IPS DF 19.7 (cell line): ENCODE measurements around the gene BTC.
"Not testable (repeated sequence)": the region's sequence is repeated elsewhere in the genome, so short reads cannot be mapped to it uniquely, and the experiment has no call there.

Source experiments
- DNase-seq: peaks from one replicate; pipeline ENCODE4 v3.0.0-alpha.2; 2013; ENCODE audit warnings: low read depth, low spot score

The BTC gene, protein sequence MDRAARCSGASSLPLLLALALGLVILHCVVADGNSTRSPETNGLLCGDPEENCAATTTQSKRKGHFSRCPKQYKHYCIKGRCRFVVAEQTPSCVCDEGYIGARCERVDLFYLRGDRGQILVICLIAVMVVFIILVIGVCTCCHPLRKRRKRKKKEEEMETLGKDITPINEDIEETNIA

GRCh38 chr4:74794382-74795010 is at the start of gene BTC:
TSS of gene BTC (minus strand) at chr4:74794523. CDS start at chr4:74794325, 198 bp downstream.
- no peak for DNase-seq

- DNase-seq: no peak
Observed at GRCh38 chr4:74840936-74841509, 46.7 kb upstream of the BTC start.

DNA sequence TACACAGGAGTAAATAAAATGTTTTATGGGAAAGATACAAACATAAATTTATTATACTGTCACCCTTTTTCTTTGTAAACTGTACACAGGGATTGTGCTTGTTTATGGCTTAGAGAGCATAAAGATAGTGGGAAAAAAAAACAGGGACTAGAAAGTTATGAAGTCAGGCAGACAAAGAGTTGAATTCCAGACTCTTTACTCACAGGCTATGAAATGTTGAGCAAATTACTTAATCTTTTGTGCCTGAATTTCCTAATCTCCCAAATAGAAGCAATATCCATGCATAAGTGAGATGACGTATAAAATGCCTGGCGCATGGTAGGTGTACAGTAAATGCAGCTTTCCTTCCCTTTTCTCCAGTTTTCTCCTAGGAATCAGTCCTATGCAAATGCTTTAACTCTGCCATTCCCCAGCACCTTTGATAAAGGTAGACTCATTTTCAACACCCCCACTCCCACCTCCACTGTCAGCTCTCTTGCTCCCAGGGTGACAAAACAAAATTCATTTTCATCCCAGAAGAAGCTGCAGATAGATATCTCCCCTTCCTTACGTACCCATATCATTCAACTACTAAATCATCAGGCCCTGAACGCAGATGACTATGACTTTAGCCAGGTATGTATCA is 44.5 kb upstream of the BTC start:
- DNase-seq: no peak

GRCh38 chr4:74830928-74831327 is 36.6 kb upstream of the BTC start:
- no peak for DNase-seq

DNA sequence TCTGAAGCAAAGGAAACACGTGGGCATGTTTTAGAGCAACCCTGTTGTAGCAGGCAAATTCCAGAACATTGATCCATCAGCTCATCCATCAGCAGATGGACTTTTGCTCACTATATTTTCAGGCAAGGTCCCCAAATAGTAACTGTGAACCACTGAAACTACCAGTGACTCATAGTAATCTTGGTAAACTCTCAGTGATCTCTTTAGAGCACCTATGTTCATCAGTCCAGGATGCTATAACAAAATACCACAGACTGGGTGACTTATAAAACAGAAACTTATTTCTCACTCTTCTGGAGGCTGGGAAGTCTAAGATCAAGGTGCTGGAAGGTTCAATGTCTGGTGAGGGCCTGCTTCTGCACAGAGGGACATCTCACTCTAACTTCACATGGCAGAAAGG is 28.9 kb upstream of the BTC start:
- no peak for DNase-seq

GRCh38 chr4:74822603-74823002 is 28.3 kb upstream of the BTC start:
- DNase-seq: no peak

GRCh38 chr4:74821541-74821940 is 27.2 kb upstream of the BTC start:
- no peak for DNase-seq

DNA sequence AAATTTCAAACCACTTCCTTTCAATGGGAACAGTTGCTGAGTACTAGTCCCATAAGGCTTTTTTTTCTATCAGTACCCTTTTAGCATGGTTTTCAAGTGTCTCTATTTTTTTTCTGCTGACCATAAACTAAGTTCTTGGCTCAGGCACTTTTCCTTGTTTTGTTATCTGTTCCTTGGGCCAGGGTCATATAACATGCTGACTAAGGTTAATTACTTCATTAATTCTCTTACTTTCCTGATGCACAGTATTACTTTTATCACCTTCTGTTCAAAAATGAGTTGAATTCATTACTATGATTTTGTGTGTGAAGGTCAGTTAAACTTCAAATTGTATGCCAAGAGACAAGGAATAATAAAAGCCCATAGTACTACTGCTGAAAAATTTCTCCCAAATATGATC is 19.7 kb upstream of the BTC start:
- no peak for DNase-seq

DNA sequence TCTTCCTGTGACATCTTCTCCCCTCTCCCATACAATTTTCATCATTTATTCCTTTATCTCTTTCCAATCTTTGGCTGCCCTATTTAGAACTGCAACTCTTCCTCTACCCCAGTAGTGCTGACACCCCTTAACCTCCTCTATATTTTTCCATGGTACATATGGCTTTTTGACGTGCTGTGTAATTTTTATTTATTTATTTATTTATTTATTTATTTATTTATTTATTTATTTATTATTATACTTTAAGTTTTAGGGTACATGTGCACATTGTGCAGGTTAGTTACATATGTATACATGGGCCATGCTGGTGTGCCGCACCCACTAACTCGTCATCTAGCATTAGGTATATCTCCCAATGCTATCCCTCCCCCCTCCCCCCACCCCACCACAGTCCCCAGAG is 17.7 kb upstream of the BTC start:
- DNase-seq: not testable (repeated sequence)

DNA sequence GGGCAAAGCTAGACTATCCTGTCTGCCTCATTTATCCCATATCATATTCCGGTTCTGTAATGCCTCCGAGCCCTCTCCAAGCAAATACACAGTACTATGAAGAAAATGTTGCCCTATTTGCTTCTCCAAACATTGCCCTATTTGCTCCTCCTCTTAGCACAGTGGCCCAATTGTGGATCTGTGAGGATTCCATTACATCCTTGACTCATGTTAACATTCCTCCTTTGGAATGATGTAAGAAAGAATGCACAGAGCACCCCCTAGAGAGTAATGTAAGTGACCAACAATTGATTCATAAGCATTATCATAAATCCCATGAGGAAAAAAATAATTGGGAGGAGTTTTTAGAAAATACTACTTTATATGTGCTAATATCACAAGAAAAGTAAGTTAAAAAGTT is 11.3 kb upstream of the BTC start:
- DNase-seq: no peak

DNA sequence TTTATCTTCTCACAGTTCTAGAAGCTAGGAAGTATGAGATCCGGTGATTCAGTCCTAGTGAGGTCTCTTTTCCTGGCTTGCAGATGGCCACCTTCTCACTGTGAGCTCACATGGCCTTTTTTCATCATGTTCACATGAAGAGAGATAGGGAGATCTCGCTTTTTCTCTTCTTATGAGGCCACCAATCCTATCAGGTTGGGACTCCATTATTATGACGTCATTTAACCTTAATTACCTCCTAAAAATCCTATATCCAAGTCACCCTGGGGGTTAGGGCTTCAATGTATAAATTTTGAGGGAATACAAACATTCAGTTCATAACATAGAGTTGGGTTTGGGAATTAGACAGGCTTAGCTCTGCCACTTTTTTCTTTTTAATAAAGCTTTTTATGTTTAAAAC is 6.0 kb upstream of the BTC start:
- DNase-seq: no peak

DNA sequence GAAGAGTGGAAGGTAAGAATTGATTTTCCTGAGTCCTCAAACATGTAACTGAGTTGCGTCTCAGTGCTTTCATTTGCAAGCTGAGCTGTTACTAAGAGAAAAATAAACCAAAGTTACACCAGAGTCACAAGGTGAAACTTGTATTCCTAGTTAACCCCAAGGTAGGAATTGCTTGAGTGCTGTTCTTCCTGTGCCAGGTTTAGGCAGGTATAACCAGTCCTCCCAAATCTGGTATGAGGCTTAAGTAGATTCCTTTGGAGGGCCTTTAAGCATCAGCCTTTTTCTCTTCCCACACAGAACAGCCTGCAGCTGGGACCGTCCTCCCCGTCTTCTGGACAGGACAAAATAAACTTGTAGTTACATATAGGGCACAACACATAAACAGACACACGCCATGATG is 2.3 kb upstream of the BTC start:
- DNase-seq: no peak

DNA sequence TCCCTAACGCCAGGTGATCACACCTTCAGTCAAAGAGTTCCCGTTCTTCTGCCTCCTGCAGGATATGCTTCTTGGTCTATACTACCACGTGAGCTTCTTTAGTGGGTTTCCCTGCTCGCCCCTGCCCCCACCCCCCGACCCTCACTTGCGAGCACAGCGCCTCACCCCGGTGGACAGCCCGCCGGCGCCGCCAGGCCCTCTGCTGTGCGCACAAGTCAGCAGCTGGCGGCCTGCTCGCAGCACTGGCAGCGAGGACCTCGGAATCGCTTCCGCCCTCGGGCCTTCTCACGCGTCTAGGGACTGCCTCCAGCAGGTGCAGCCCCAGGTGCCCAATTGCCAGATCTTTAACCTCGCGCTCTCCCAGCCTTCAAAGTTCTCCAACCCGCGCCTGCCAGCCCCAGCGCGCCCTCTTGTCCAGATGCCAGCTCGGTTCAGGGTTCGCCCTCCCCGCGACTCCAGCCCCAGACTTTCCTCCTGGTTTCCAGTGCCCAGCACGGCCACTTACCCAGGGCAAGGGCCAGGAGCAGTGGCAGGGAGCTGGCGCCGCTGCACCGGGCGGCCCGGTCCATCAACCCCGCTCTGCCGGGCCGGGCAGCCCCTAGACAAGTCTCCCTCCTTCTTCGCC is 454 bp downstream of the BTC start:
- peak; percentile 40 for DNase-seq

DNA sequence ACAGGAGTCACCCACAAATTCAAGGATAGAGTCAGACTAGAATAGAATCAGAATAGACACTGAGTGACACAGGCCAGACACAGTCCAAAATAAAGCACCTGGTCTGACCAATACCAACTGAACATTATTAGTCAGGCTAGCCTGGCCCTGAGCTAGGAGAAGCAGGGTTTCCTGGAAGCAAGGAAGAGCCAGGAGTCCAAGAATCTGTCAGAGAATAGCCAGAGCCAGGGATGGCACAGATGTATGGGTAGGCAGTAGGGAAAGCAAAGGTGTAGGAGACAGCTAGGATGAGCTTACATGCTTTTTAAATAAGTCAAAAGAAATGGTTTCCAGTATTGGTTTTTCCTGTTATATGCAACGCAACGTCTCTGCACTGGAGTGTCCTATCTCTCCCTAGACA is 3.7 kb downstream of the BTC start:
- DNase-seq: no peak

GRCh38 chr4:74789518-74789917 is 4.8 kb downstream of the BTC start:
- DNase-seq: no peak

DNA sequence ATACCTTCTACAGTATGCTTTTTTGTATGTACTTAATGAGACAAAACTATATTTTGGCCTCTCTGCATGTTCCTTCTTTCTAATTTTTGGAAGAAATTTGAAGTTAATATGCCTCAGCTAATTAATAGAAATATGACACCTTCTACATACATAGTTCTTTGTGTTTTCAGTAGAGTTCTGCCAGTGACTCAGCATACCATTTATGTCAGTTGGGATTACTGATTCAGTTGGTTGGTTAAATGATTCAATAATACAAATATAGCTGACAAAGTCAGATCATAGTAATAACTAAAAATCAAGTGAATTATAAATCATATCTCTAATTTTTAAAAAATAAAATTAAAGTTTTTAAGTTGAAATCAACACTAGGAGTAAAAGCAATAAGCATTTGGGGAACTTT is 16.8 kb downstream of the BTC start:
- DNase-seq: no peak

DNA sequence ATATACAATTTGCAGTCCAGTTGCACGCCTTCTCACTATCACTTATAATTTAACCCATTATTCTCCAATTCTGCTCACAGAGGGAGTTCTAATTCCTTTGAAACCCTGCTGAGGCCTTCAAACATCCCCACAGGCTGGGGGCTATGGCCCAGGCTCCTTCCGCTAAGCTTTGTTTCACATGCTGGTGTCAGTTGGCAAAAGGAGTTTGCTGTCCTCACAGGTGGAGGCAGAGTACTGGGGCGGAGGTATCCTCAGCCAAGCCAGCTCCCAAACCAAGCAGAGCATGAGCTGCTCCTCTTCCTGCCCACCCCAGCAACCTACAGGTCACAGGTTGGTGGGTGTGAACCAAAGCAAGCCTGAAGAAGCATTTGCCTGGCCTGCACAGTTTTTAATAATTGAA is 21.5 kb downstream of the BTC start:
- no peak for DNase-seq

DNA sequence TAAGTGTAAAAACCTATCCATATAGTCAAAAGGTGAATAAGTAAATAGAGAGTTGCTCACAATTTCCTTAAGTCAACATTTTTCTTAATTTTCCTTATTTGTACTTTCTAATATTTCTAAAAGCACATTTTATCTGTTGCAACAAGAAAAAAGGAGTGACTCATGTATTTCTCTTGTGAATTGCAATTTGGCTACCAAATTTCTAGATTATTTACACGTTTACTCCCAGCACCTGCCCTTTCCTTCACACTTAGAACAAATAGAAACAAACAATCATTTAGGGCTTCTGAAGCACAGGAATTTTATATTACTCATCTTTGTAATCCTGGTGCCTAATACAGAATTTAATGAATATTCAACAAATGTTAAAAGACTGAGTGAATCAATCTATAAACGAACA is 22.2 kb downstream of the BTC start:
- no peak for DNase-seq

DNA sequence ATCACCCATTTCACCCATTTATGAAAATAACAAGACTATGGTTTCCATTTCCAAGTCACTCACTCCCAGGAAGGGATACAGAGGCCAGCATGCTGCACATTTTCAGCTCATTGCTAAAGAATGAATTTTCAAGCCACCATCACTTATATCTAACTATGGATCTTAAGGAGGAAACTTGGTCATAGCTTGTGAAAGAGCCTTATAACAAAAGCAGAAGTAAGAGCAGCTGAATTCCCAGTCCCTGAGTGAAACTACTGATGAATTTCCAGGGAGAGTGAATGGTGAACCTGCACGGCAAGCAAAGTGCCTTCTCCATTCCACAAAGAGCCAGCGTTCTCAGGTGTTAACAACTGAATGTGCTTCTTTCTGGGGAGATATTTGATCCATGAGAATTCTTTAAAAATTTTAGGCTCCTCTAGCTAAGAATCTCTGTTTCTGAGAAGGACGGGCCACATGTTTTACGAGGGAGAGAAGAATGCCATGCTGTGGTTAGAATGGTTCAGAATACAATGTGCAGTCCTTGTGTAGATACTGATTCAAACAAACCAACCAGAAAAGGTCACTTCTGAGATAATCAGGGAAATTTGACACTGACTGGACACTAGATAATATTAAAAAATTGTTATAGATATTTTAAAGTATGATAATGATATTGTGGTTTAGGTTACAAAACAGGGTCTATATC is 24.0 kb downstream of the BTC start:
- DNase-seq: no peak

DNA sequence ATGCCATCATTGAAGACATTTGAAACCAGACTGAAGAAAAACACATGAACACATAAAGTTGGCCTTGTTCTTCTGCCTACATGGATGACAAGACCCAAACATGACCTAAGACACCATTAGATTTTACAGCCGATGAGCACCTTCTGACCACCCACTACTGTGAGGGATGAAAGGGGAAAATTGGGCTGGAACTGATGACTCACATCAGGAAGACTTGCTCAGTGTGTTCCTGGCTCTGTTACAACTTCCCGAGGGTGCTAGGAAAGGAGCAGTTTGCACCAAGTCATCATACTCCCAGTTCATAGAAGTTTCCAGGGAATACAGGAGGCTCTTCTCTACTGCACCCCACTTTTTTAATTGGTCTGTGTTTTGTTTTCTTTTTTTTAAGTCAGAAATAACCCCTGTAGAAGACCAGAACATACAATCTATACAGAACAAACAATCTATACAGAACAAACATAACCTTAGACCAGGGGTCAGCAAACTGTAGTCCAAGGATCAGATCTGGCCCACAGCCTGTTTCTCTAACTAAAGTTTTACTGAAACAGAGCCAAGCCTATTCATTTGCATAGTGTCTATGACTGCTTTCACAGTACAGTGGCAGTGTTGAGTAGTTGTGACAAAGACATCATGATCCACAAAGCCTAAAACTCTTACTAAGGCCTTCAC is 25.3 kb downstream of the BTC start:
- DNase-seq: no peak

DNA sequence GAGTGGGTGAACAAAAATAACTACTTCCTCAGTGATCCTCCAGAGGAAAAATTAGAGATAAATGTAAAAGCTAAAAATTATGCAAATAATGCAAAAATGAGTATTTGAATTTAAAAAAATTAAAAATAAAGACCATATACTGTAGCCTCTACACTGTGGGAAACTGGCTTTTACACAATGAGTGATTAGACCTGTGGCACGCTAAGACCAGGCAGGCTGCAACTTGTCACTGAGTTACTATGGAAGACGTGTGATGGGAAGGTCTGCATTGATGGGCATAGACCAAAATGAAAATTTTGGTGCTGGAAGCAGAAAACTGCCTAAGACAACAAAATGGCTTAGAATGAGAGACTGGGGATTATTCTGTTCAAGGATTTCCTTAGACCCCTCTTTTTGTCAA is 30.2 kb downstream of the BTC start:
- DNase-seq: no peak
